PC-3 (cell line): ENCODE measurements around the gene MEFV. TPM values are rescaled to one million over a fixed set of nuclear protein-coding genes. Genes with fewer than 3 reads are reported as not detected.

Experiments
- ATAC-seq: fragments of 200-7000 bp; cut with Tn5 transposase; 2 replicates; pipeline ENCODE4 v1.9.1; 2020; ENCODE audit warnings: mild to moderate bottlenecking, moderate library complexity
- BruUV-seq: library from RNA; stranded (reverse); fragments of 400-500 nt; replicated peaks from 2 replicates; lab custom pipeline; 2021; lab: Mats Ljungman, UMichigan
- CTCF ChIA-PET: fragments of 300-600 bp; sonication (Branson Sonifier 250); formaldehyde crosslinking; loops from one replicate; lab custom pipeline; 2022; ENCODE audit warnings: antibody characterized with exemption; lab: Charles Lee
- POLR2A ChIA-PET: fragments of 300-600 bp; sonication (Branson Sonifier 250); formaldehyde crosslinking; loops from one replicate; lab custom pipeline; 2022; ENCODE audit warnings: antibody characterized with exemption; ENCODE audit not compliant: unreplicated experiment; lab: Charles Lee
- DNase-seq: peaks from one replicate; pipeline ENCODE4 v3.0.0-alpha.2; 2015
- H2AFZ ChIP-seq: fragments of 300-600 bp; sonication (generic); 2 replicates; pipeline ENCODE4 v1.6.0; 2016; ENCODE audit warnings: antibody characterized with exemption, low read length
- H3F3A ChIP-seq: fragments of 300-600 bp; sonication (generic); one replicate; pipeline ENCODE4 v1.6.0; 2017; ENCODE audit warnings: antibody characterized with exemption, low read length, control low read depth, mild to moderate bottlenecking; ENCODE audit not compliant: unreplicated experiment
- H3K27ac ChIP-seq: fragments of 300-600 bp; sonication (generic); 2 replicates; pipeline ENCODE4 v1.5.1; 2016; ENCODE audit warnings: mild to moderate bottlenecking, low read length
- H3K27me3 ChIP-seq: fragments of 300-600 bp; sonication (generic); 2 replicates; pipeline ENCODE4 v1.6.1; 2016; ENCODE audit warnings: low read length, mixed read lengths
- H3K36me3 ChIP-seq: fragments of 300-600 bp; sonication (generic); 2 replicates; pipeline ENCODE4 v1.6.1; 2016; ENCODE audit warnings: low read depth, mixed run types, low read length, mixed read lengths
- H3K4me1 ChIP-seq: fragments of 300-600 bp; sonication (generic); 2 replicates; pipeline ENCODE4 v1.5.1; 2016; ENCODE audit warnings: low read length; ENCODE audit not compliant: insufficient read depth
- H3K4me2 ChIP-seq: fragments of 300-600 bp; sonication (generic); 2 replicates; pipeline ENCODE4 v1.6.0; 2016; ENCODE audit warnings: low read length
- H3K4me3 ChIP-seq: fragments of 300-600 bp; sonication (generic); 2 replicates; pipeline ENCODE4 v1.5.1; 2016; ENCODE audit warnings: mild to moderate bottlenecking, low read length, mixed read lengths
- H3K79me2 ChIP-seq: fragments of 300-600 bp; sonication (generic); 2 replicates; pipeline ENCODE4 v1.6.1; 2017; ENCODE audit warnings: low read length, mixed read lengths
- H3K9ac ChIP-seq: fragments of 300-600 bp; sonication (generic); 2 replicates; pipeline ENCODE4 v1.6.0; 2016; ENCODE audit warnings: mild to moderate bottlenecking, low read length
- H3K9me2 ChIP-seq: fragments of 300-600 bp; sonication (generic); replicated peaks from 2 replicates; pipeline ENCODE4 v1.6.1; 2016; ENCODE audit warnings: mixed run types, low read length, mixed read lengths
- H3K9me3 ChIP-seq: fragments of 300-600 bp; sonication (generic); 2 replicates; pipeline ENCODE4 v1.6.1; 2016; ENCODE audit warnings: low read length, mixed read lengths
- H4K20me1 ChIP-seq: fragments of 300-600 bp; sonication (generic); 2 replicates; pipeline ENCODE4 v1.6.1; 2016; ENCODE audit warnings: low read length, mixed read lengths
- CTCF ChIP-seq: fragments of 300-600 bp; sonication (generic); conservative IDR thresholded peaks from 2 replicates; pipeline ENCODE4 v1.5.1; 2017; ENCODE audit warnings: antibody characterized with exemption, low read depth, mild to moderate bottlenecking, low read length
- EZH2 ChIP-seq: fragments of 300-600 bp; sonication (generic); IDR thresholded peaks from one replicate; pipeline ENCODE4 v1.6.1; 2017; ENCODE audit warnings: antibody characterized with exemption, mild to moderate bottlenecking, low read length; ENCODE audit not compliant: unreplicated experiment
- EZH2phosphoT487 ChIP-seq: fragments of 300-600 bp; sonication (generic); IDR thresholded peaks from 2 replicates; pipeline ENCODE4 v1.6.1; 2018; ENCODE audit warnings: mild to moderate bottlenecking, antibody characterized with exemption, low read length, borderline replicate concordance
- intact Hi-C: fragments of 100-400 bp; cut with micrococcal nuclease; formaldehyde crosslinking; loops from 2 replicates; pipeline ENCODE4 v1.9.0; 2023
- total RNA-seq: library from RNA; depleted of rRNA; stranded (reverse); fragments of >200 nt; gene quantifications from 2 replicates; pipeline ENCODE4 v1.2.3, GENCODE V29; 2014

Gene MEFV
- total RNA-seq, 1 experiment from 2014 or later, result 0.04 TPM

- TF ChIP-seq CTCF (no peak), EZH2phosphoT487 (no peak), EZH2 (no peak)
- Histone ChIP-seq H3K4me3 (peak overlapping the region; percentile 90), H3K9me2 (no peaks in the 10 kb centered on the region), H3K79me2 (peaks cover 15% of the 10 kb centered on the region), H3F3A (no peaks in the 10 kb centered on the region), H4K20me1 (no peaks in the 10 kb centered on the region), H3K27ac (peak overlapping the region; percentile 78), H2AFZ (peak overlapping the region; percentile 89), H3K9ac (peak overlapping the region; percentile 92), H3K36me3 (peaks cover 42% of the 10 kb centered on the region), H3K27me3 (no peaks in the 10 kb centered on the region), H3K4me1 (peaks cover 8% of the 10 kb centered on the region; the same call in 1 of the 2 replicates), H3K9me3 (no peaks in the 10 kb centered on the region; the same call in 1 of the 2 replicates), H3K4me2 (peak overlapping the region; percentile 95)
- POLR2A ChIA-PET, result interaction anchor here (0.6 kb wide), 1 partner anchor 128 kb away, joined by 15 read pairs; no protein-coding TSS in a partner anchor
- TSS peak; percentile 44 for BruUV-seq
- CTCF ChIA-PET, result interaction anchor here (0.6 kb wide), 1 partner anchor 75 kb away, joined by 3 read pairs; no protein-coding TSS in a partner anchor
- DNase-seq, result no peak
- no peak; the same call in 1 of the 2 replicates for ATAC-seq
- intact Hi-C loops, result no loop called here
Measured at GRCh38 chr16:3234543-3234856, 21.9 kb downstream of the MEFV start.

- Histone ChIP-seq H4K20me1 (no peaks in the 10 kb centered on the region), H3K27me3 (no peaks in the 10 kb centered on the region), H2AFZ (no peak overlapping the region), H3K27ac (no peak overlapping the region), H3K79me2 (no peaks in the 10 kb centered on the region), H3K9me2 (no peaks in the 10 kb centered on the region), H3K36me3 (peaks cover 62% of the 10 kb centered on the region), H3K4me1 (no peaks in the 10 kb centered on the region), H3K9me3 (peaks cover 22% of the 10 kb centered on the region), H3K4me3 (no peak overlapping the region), H3F3A (no peaks in the 10 kb centered on the region), H3K9ac (no peak overlapping the region), H3K4me2 (no peak overlapping the region)
- intact Hi-C loops, result no loop called here
- ATAC-seq, result no peak
- no peak for DNase-seq
- TF ChIP-seq CTCF (no peak), EZH2 (no peak), EZH2phosphoT487 (no peak)
- ChIA-PET CTCF (no interaction called here), POLR2A (no interaction called here)
- no TSS peak for BruUV-seq
Measured at GRCh38 chr16:3223913-3224515, 32.4 kb downstream of the MEFV start.

GRCh38 chr16:3220839-3221238 is 35.6 kb downstream of the MEFV start:
- ChIA-PET POLR2A (no interaction called here), CTCF (no interaction called here)
- Histone ChIP-seq H3F3A (no peaks in the 10 kb centered on the region), H4K20me1 (no peaks in the 10 kb centered on the region), H3K27me3 (peaks cover 11% of the 10 kb centered on the region; the same call in 1 of the 2 replicates), H3K9ac (no peak overlapping the region), H3K4me1 (no peaks in the 10 kb centered on the region), H3K9me2 (no peaks in the 10 kb centered on the region), H3K4me3 (no peak overlapping the region), H3K79me2 (no peaks in the 10 kb centered on the region), H3K27ac (no peak overlapping the region), H3K4me2 (no peak overlapping the region), H2AFZ (no peak overlapping the region), H3K36me3 (peaks cover 32% of the 10 kb centered on the region), H3K9me3 (peaks cover 18% of the 10 kb centered on the region)
- intact Hi-C loops, result no loop called here
- TF ChIP-seq CTCF (no peak), EZH2phosphoT487 (no peak), EZH2 (no peak)
- DNase-seq (no peak), ATAC-seq (no peak)
- no TSS peak for BruUV-seq
